Suprapubic skin (tissue), 4 donors: Measurements from ENCODE around the gene NAA35.

ENCODE experiments used
- EP300 ChIP-seq: sonication (generic); formaldehyde crosslinking; IDR thresholded peaks from one replicate; pipeline ENCODE4 v1.6.1; 2017; ENCODE audit warnings: antibody characterized with exemption
- POLR2A ChIP-seq, 2 donors: fragments of 450-650 bp; IDR thresholded peaks; one replicate each; pipeline ENCODE4 v1.6.1; 2017; ENCODE audit warnings: antibody characterized with exemption in 2 of 2, mild to moderate bottlenecking in 2 of 2, moderate library complexity in 2 of 2
- POLR2AphosphoS5 ChIP-seq, 3 donors: sonication (generic); formaldehyde crosslinking; IDR thresholded peaks; one replicate each; pipeline ENCODE4 v1.6.1; 2017; ENCODE audit warnings: antibody characterized with exemption in 3 of 3
- TF ChIP-seq, protein P1 (sequence below), 2 donors: fragments of 200-600 bp in 1 of 2; fragments of 450-650 bp in 1 of 2; sonication (generic) in 1 of 2; IDR thresholded peaks; one replicate each; pipeline ENCODE4 v1.5.1; 2016 to 2019; ENCODE audit warnings: antibody characterized with exemption in 2 of 2, mild to moderate bottlenecking in 1 of 2, moderate library complexity in 1 of 2

DNA sequence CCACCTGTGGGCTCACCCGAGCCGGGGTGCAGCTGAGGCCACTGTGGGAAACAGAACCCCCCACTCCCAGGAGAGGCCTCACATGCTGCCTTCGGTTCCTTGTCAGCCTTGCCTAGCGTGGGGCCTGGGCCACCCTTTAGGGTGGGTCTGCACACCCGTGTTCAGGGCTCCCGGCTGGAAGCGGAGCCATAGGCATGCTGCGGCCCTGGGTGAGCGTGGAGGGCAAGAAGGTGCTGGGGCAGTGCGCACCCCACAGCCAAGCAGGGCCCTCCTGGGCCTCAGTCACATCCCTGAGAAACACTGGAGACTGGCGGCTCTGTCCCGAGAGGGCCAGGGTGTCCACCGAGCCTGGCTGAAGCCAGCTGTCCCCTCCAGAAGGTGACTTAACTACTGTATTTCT is 116.5 kb downstream of the NAA35 start:
- TF ChIP-seq, protein P1, sequence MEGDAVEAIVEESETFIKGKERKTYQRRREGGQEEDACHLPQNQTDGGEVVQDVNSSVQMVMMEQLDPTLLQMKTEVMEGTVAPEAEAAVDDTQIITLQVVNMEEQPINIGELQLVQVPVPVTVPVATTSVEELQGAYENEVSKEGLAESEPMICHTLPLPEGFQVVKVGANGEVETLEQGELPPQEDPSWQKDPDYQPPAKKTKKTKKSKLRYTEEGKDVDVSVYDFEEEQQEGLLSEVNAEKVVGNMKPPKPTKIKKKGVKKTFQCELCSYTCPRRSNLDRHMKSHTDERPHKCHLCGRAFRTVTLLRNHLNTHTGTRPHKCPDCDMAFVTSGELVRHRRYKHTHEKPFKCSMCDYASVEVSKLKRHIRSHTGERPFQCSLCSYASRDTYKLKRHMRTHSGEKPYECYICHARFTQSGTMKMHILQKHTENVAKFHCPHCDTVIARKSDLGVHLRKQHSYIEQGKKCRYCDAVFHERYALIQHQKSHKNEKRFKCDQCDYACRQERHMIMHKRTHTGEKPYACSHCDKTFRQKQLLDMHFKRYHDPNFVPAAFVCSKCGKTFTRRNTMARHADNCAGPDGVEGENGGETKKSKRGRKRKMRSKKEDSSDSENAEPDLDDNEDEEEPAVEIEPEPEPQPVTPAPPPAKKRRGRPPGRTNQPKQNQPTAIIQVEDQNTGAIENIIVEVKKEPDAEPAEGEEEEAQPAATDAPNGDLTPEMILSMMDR (IDR thresholded peaks at IDR 0.05), result no peak
- TF ChIP-seq EP300, result no peak
- no peak for TF ChIP-seq POLR2A (IDR thresholded peaks at IDR 0.05)
- no peak for TF ChIP-seq POLR2AphosphoS5 (IDR thresholded peaks at IDR 0.05)
